Brain pericyte (primary cell): ENCODE data around the gene ELAVL3.
"Not testable (repeated sequence)": the region's sequence is repeated elsewhere in the genome, so short reads cannot be mapped to it uniquely, and the experiment has no call there.

Experiments
- DNase-seq: peaks from one replicate; pipeline ENCODE4 v3.0.0-alpha.2; 2012; ENCODE audit warnings: low read depth, low spot score

ELAVL3 gene

GRCh38 chr19:11435833-11436313 is 45.0 kb downstream of the ELAVL3 start:
- no peak for DNase-seq

- DNase-seq = peak; percentile 100
Measured at GRCh38 chr19:11435057-11435832, 45.6 kb downstream of the ELAVL3 start, which contains the start of the genes ODAD3 and PRKCSH. ODAD3 (minus strand) TSS chr19:11435121; CDS start chr19:11435016, 105 bp downstream. PRKCSH (plus strand) TSS chr19:11435635; CDS start chr19:11436118, 483 bp downstream.

- no peak for DNase-seq
Measured at GRCh38 chr19:11434703-11435056, 46.2 kb downstream of the ELAVL3 start.

GRCh38 chr19:11433526-11433925 is 47.3 kb downstream of the ELAVL3 start:
- not testable (repeated sequence) for DNase-seq

GRCh38 chr19:11426656-11427055 is 54.2 kb downstream of the ELAVL3 start:
- DNase-seq = no peak

GRCh38 chr19:11425719-11426457 is 55.0 kb downstream of the ELAVL3 start:
- DNase-seq = no peak

- no peak for DNase-seq
Measured at GRCh38 chr19:11423791-11424181, 57.1 kb downstream of the ELAVL3 start.

- no peak for DNase-seq
Measured at GRCh38 chr19:11423164-11423790, 57.6 kb downstream of the ELAVL3 start.

- no peak for DNase-seq
Measured at GRCh38 chr19:11422163-11423065, 58.4 kb downstream of the ELAVL3 start.

- DNase-seq = no peak
Measured at GRCh38 chr19:11421371-11422098, 59.3 kb downstream of the ELAVL3 start.

GRCh38 chr19:11420429-11421370 is 60.1 kb downstream of the ELAVL3 start:
- no peak for DNase-seq

GRCh38 chr19:11418549-11419506 is 62.0 kb downstream of the ELAVL3 start, which contains the start of gene RGL3:
RGL3 (minus strand) TSS chr19:11419314; CDS start chr19:11419278, 36 bp downstream.
- no peak for DNase-seq

- DNase-seq = no peak
Measured at GRCh38 chr19:11418094-11418548, 62.7 kb downstream of the ELAVL3 start.

- no peak for DNase-seq
Measured at GRCh38 chr19:11416346-11417052, 64.3 kb downstream of the ELAVL3 start.

GRCh38 chr19:11414544-11414943 is 66.3 kb downstream of the ELAVL3 start:
- no peak for DNase-seq

GRCh38 chr19:11410682-11411081 is 70.2 kb downstream of the ELAVL3 start:
- no peak for DNase-seq

GRCh38 chr19:11408591-11408990 is 72.3 kb downstream of the ELAVL3 start:
- no peak for DNase-seq
